ENCODE data around the gene TBC1D10B.

The TBC1D10B gene

GRCh38 chr16:30370456-30371247, at the start of gene TBC1D10B:
TBC1D10B (minus strand) TSS chr16:30370494; CDS start chr16:30370183, 311 bp downstream.
- in situ Hi-C loops (cut with HindIII; ENCODE audit: low sequenced_read_pairs), result no loop called here

GRCh38 chr16:30418350-30419181, 48.3 kb upstream of the TBC1D10B start:
- in situ Hi-C loops (cut with HindIII; ENCODE audit: low sequenced_read_pairs), result no loop called here

GRCh38 chr16:30417529-30418349, 47.4 kb upstream of the TBC1D10B start:
- in situ Hi-C loops (cut with HindIII; ENCODE audit: low sequenced_read_pairs), result no loop called here

GRCh38 chr16:30416624-30417528, 46.6 kb upstream of the TBC1D10B start:
- in situ Hi-C loops (cut with HindIII; ENCODE audit: low sequenced_read_pairs), result no loop called here

GRCh38 chr16:30416047-30416603, 45.8 kb upstream of the TBC1D10B start:
- in situ Hi-C loops (cut with HindIII; ENCODE audit: low sequenced_read_pairs), result no loop called here

- in situ Hi-C loops (cut with HindIII; ENCODE audit: low sequenced_read_pairs), result no loop called here
Observed at GRCh38 chr16:30414159-30414558, 43.9 kb upstream of the TBC1D10B start.

GRCh38 chr16:30413112-30413806, 43.0 kb upstream of the TBC1D10B start:
- in situ Hi-C loops (cut with HindIII; ENCODE audit: low sequenced_read_pairs), result no loop called here

- in situ Hi-C loops (cut with HindIII; ENCODE audit: low sequenced_read_pairs), result no loop called here
Observed at GRCh38 chr16:30409125-30410060, 39.1 kb upstream of the TBC1D10B start.

GRCh38 chr16:30407804-30408534, 37.7 kb upstream of the TBC1D10B start:
- in situ Hi-C loops (cut with HindIII; ENCODE audit: low sequenced_read_pairs), result no loop called here

- in situ Hi-C loops (cut with HindIII; ENCODE audit: low sequenced_read_pairs), result no loop called here
Observed at GRCh38 chr16:30407102-30407803, 37.0 kb upstream of the TBC1D10B start, which contains the start of gene ZNF771. ZNF771 (plus strand) TSS chr16:30407606; CDS start chr16:30408054, 448 bp downstream.

- in situ Hi-C loops (cut with HindIII; ENCODE audit: low sequenced_read_pairs), result no loop called here
Observed at GRCh38 chr16:30406795-30407101, 36.5 kb upstream of the TBC1D10B start.

- in situ Hi-C loops (cut with HindIII; ENCODE audit: low sequenced_read_pairs), result no loop called here
Observed at GRCh38 chr16:30401768-30402425, 31.6 kb upstream of the TBC1D10B start.

- in situ Hi-C loops (cut with HindIII; ENCODE audit: low sequenced_read_pairs), result no loop called here
Observed at GRCh38 chr16:30399435-30400186, 29.3 kb upstream of the TBC1D10B start.

- in situ Hi-C loops (cut with HindIII; ENCODE audit: low sequenced_read_pairs), result no loop called here
Observed at GRCh38 chr16:30398661-30399434, 28.6 kb upstream of the TBC1D10B start.
